ENCODE measurements around the gene INPP5J. TPM values are rescaled to one million over a fixed set of nuclear protein-coding genes. Genes with fewer than 3 reads are reported as not detected.

Gene INPP5J
- total and polyA plus RNA-seq, 4 donors = 3.5 to 17.2 (median 10.5) TPM

- Histone ChIP-seq H3K4me1 (ENCODE audit: control insufficient read depth, insufficient read depth, low read length) (peaks cover 66% of the 10 kb centered on the region), H3K27me3 (ENCODE audit: control insufficient read depth, insufficient read depth, low read length) (no peaks in the 10 kb centered on the region), H3K27ac (ENCODE audit: low read depth, low read length) (peak overlapping the region; percentile 79), H3K4me3 (ENCODE audit: low read depth, low read length) (peak overlapping the region; percentile 79), H3K36me3 (ENCODE audit: control insufficient read depth, insufficient read depth, low read length) (peaks cover 4% of the 10 kb centered on the region), H3K9me3 (ENCODE audit: control insufficient read depth, insufficient read depth, low read length) (no peaks in the 10 kb centered on the region)
- 88% methylated on average over 1 of the region's 6 CpGs for WGBS (ENCODE audit: insufficient coverage)
- no peak for DNase-seq (ENCODE audit: low read depth in 4 of 6, low spot score in 6 of 6)
Measured at GRCh38 chr22:31081963-31082605, 40.7 kb upstream of the INPP5J start.

GRCh38 chr22:31082606-31083376 lies 40.0 kb upstream of the INPP5J start:
- no peaks in the 10 kb centered on the region for H3K9me3 ChIP-seq (ENCODE audit: control insufficient read depth, insufficient read depth, low read length)
- 91% methylated on average over 11 of the region's 11 CpGs for whole genome bisulfite sequencing (ENCODE audit: insufficient coverage)
- H3K4me3 ChIP-seq (ENCODE audit: low read depth, low read length) = peak overlapping the region; percentile 79
- peak overlapping the region; percentile 79 for H3K27ac ChIP-seq (ENCODE audit: low read depth, low read length)
- peaks cover 11% of the 10 kb centered on the region for H3K36me3 ChIP-seq (ENCODE audit: control insufficient read depth, insufficient read depth, low read length)
- peaks cover 71% of the 10 kb centered on the region for H3K4me1 ChIP-seq (ENCODE audit: control insufficient read depth, insufficient read depth, low read length)
- no peak for DNase-seq (ENCODE audit: low read depth in 4 of 6, low spot score in 6 of 6)
- no peaks in the 10 kb centered on the region for H3K27me3 ChIP-seq (ENCODE audit: control insufficient read depth, insufficient read depth, low read length)

- H3K4me1 ChIP-seq (ENCODE audit: control insufficient read depth, insufficient read depth, low read length) = peaks cover 75% of the 10 kb centered on the region
- WGBS (ENCODE audit: insufficient coverage) = 86% methylated on average over 1 of the region's 3 CpGs
- H3K36me3 ChIP-seq (ENCODE audit: control insufficient read depth, insufficient read depth, low read length) = peaks cover 16% of the 10 kb centered on the region
- H3K9me3 ChIP-seq (ENCODE audit: control insufficient read depth, insufficient read depth, low read length) = no peaks in the 10 kb centered on the region
- H3K27me3 ChIP-seq (ENCODE audit: control insufficient read depth, insufficient read depth, low read length) = no peaks in the 10 kb centered on the region
- peak overlapping the region; percentile 79 for H3K4me3 ChIP-seq (ENCODE audit: low read depth, low read length)
- no peak for DNase-seq (ENCODE audit: low read depth in 4 of 6, low spot score in 6 of 6)
- H3K27ac ChIP-seq (ENCODE audit: low read depth, low read length) = peak overlapping the region; percentile 79
Measured at GRCh38 chr22:31083377-31083768, 39.4 kb upstream of the INPP5J start.

GRCh38 chr22:31083923-31084810 lies 38.6 kb upstream of the INPP5J start:
- H3K4me3 ChIP-seq (ENCODE audit: low read depth, low read length) = peak overlapping the region; percentile 79
- H3K27ac ChIP-seq (ENCODE audit: low read depth, low read length) = peak overlapping the region; percentile 85
- H3K4me1 ChIP-seq (ENCODE audit: control insufficient read depth, insufficient read depth, low read length) = peaks cover 83% of the 10 kb centered on the region
- H3K9me3 ChIP-seq (ENCODE audit: control insufficient read depth, insufficient read depth, low read length) = no peaks in the 10 kb centered on the region
- no peaks in the 10 kb centered on the region for H3K27me3 ChIP-seq (ENCODE audit: control insufficient read depth, insufficient read depth, low read length)
- peaks cover 24% of the 10 kb centered on the region for H3K36me3 ChIP-seq (ENCODE audit: control insufficient read depth, insufficient read depth, low read length)
- no peak for DNase-seq (ENCODE audit: low read depth in 4 of 6, low spot score in 6 of 6)
- WGBS (ENCODE audit: insufficient coverage) = 25% methylated on average over 10 of the region's 18 CpGs

- WGBS (ENCODE audit: insufficient coverage) = under 1% methylated on average over 69 of the region's 69 CpGs
- Histone ChIP-seq H3K9me3 (ENCODE audit: control insufficient read depth, insufficient read depth, low read length) (no peaks in the 10 kb centered on the region), H3K27ac (ENCODE audit: low read depth, low read length) (peak overlapping the region; percentile 94), H3K4me3 (ENCODE audit: low read depth, low read length) (peak overlapping the region; percentile 79), H3K36me3 (ENCODE audit: control insufficient read depth, insufficient read depth, low read length) (peaks cover 32% of the 10 kb centered on the region), H3K27me3 (ENCODE audit: control insufficient read depth, insufficient read depth, low read length) (no peaks in the 10 kb centered on the region), H3K4me1 (ENCODE audit: control insufficient read depth, insufficient read depth, low read length) (peaks cover 90% of the 10 kb centered on the region)
- peak in 2 of 6 donors; percentile 79 to 89 for DNase-seq (ENCODE audit: low read depth in 4 of 6, low spot score in 6 of 6)
Measured at GRCh38 chr22:31084811-31085492, 37.8 kb upstream of the INPP5J start.

- Histone ChIP-seq H3K9me3 (ENCODE audit: control insufficient read depth, insufficient read depth, low read length) (no peaks in the 10 kb centered on the region), H3K4me1 (ENCODE audit: control insufficient read depth, insufficient read depth, low read length) (peaks cover 89% of the 10 kb centered on the region), H3K27ac (ENCODE audit: low read depth, low read length) (peak overlapping the region; percentile 94), H3K36me3 (ENCODE audit: control insufficient read depth, insufficient read depth, low read length) (peaks cover 37% of the 10 kb centered on the region), H3K27me3 (ENCODE audit: control insufficient read depth, insufficient read depth, low read length) (no peaks in the 10 kb centered on the region), H3K4me3 (ENCODE audit: low read depth, low read length) (peak overlapping the region; percentile 79)
- WGBS (ENCODE audit: insufficient coverage) = 1% methylated on average over 9 of the region's 13 CpGs
- peak in 2 of 6 donors; percentile 34 to 69 for DNase-seq (ENCODE audit: low read depth in 4 of 6, low spot score in 6 of 6)
Measured at GRCh38 chr22:31085493-31085824, 37.3 kb upstream of the INPP5J start.

- H3K4me3 ChIP-seq (ENCODE audit: low read depth, low read length) = peak overlapping the region; percentile 79
- peak overlapping the region; percentile 94 for H3K27ac ChIP-seq (ENCODE audit: low read depth, low read length)
- no peaks in the 10 kb centered on the region for H3K27me3 ChIP-seq (ENCODE audit: control insufficient read depth, insufficient read depth, low read length)
- no peaks in the 10 kb centered on the region for H3K9me3 ChIP-seq (ENCODE audit: control insufficient read depth, insufficient read depth, low read length)
- DNase-seq (ENCODE audit: low read depth in 4 of 6, low spot score in 6 of 6) = no peak
- WGBS (ENCODE audit: insufficient coverage) = 64% methylated on average over 3 of the region's 3 CpGs
- H3K4me1 ChIP-seq (ENCODE audit: control insufficient read depth, insufficient read depth, low read length) = peaks cover 87% of the 10 kb centered on the region
- H3K36me3 ChIP-seq (ENCODE audit: control insufficient read depth, insufficient read depth, low read length) = peaks cover 42% of the 10 kb centered on the region
Measured at GRCh38 chr22:31085928-31086327, 36.8 kb upstream of the INPP5J start.

GRCh38 chr22:31086703-31087330 lies 35.9 kb upstream of the INPP5J start:
- Histone ChIP-seq H3K4me1 (ENCODE audit: control insufficient read depth, insufficient read depth, low read length) (peaks cover 87% of the 10 kb centered on the region), H3K27me3 (ENCODE audit: control insufficient read depth, insufficient read depth, low read length) (no peaks in the 10 kb centered on the region), H3K4me3 (ENCODE audit: low read depth, low read length) (no peak overlapping the region), H3K9me3 (ENCODE audit: control insufficient read depth, insufficient read depth, low read length) (no peaks in the 10 kb centered on the region), H3K36me3 (ENCODE audit: control insufficient read depth, insufficient read depth, low read length) (peaks cover 51% of the 10 kb centered on the region), H3K27ac (ENCODE audit: low read depth, low read length) (peak overlapping the region; percentile 94)
- DNase-seq (ENCODE audit: low read depth in 4 of 6, low spot score in 6 of 6) = no peak
- WGBS (ENCODE audit: insufficient coverage) = 96% methylated on average over 2 of the region's 8 CpGs
